T-helper 9 cell (primary cell): Measurements from ENCODE around the gene LGALS13.
"Not testable (repeated sequence)": the region's sequence is repeated elsewhere in the genome, so short reads cannot be mapped to it uniquely, and the experiment has no call there.

Source experiments
- DNase-seq: peaks from one replicate; pipeline ENCODE4 v3.0.0-alpha.2; 2020

The LGALS13 gene

GRCh38 chr19:39623946-39624345, 21.6 kb downstream of the LGALS13 start:
- DNase-seq = no peak

- not testable (repeated sequence) for DNase-seq
Observed at GRCh38 chr19:39627631-39628030, 25.3 kb downstream of the LGALS13 start.

DNA sequence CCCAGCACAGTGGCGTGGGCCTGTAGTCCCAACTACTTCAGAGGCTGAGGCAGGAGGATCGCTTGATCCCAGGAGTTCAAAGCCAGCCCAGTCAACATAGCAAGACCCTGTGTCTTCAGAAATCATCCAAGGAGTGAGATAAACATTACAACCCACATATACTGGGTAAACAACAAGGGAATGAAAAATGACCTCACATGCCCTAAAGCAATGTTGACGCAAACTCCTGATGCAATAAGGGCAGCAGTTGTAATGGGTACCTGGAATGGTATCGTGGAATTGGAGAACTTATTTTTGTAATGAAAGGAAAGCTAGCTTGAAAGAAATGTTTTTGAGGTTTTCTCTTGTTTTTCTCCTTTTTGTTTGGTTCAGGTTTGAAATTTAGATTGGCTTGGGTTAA, 28.9 kb downstream of the LGALS13 start:
- DNase-seq = no peak

GRCh38 chr19:39631626-39632025, 29.3 kb downstream of the LGALS13 start:
- DNase-seq = no peak

GRCh38 chr19:39637891-39638290, 35.6 kb downstream of the LGALS13 start:
- no peak for DNase-seq

- DNase-seq = no peak
Observed at GRCh38 chr19:39641773-39642172, 39.4 kb downstream of the LGALS13 start.

GRCh38 chr19:39643591-39643990, 41.3 kb downstream of the LGALS13 start:
- DNase-seq = no peak

DNA sequence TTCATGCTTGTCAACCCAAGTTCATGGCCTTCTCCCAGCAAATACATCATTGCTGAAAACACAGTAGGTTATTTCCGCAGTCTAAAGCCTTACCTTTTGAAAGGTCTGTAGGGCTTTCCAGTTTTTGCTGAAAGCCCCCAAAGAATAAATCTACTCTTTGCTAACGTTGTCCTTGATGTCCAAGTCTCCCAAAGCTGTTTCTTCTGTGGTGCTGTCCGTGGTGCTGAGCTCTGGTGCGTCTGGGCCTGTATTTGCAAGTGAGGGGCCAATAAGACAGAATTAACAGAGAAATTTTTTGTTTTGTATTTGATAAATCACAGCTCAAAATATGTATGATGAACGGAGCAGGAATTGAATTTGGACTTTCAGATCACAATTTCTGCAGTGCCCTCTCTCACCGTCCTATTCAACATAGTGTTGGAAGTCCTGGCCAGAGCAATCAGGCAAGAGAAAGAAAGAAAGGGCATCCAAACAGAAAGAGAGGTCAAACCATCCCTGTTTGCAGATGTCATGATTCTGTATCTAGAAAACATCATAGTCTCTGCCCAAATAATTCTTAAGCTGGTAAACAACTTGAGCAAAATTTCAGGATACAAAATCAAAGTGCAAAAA, 43.6 kb downstream of the LGALS13 start:
- no peak for DNase-seq

- DNase-seq = no peak
Observed at GRCh38 chr19:39647918-39648317, 45.6 kb downstream of the LGALS13 start.

DNA sequence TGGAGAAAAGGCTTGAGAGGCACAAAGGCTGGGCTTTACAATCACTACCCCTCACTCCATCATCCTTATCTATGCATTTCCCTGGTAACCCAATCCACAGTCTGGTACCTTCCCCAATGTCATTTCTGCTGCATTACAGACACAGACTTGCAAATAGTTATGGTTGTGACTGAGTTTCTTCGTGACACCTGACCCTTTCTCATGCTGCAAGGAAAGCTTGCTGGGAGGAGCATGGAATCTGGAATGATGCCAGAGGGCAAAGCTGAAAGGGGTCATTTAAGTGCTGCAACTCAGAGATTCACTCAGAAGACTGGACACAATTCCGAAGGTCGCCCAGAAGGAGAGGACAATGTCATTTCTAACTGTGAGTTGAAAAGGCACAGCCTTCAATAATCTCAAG, 53.3 kb downstream of the LGALS13 start, which contains the start of gene LGALS16:
Gene LGALS16 (plus strand): TSS at position 301 of the 400 bp plus-strand sequence. CDS start 49 bp downstream, at position 350.
- DNase-seq = no peak
